ENCODE data around the gene PRPF40B. TPM values are rescaled to one million over a fixed set of nuclear protein-coding genes. Genes with fewer than 3 reads are reported as not detected.
A peak's percentile ranks its signal among the peaks of the same experiment; 100 is the strongest.

The PRPF40B gene
- total and polyA plus RNA-seq, 8 donors: 16.0 to 27.5 (median 23.5) TPM

- intact Hi-C loops (cut with DNase I): no loop called here
- Histone ChIP-seq H3K9me3 (no peaks in the 10 kb centered on the region), H3K4me3 (no peak overlapping the region), H3K36me3 (no peaks in the 10 kb centered on the region), H3K4me1 (peaks cover 6 to 35% of the 10 kb centered on the region in 2 donors), H3K27ac (no peak overlapping the region), H3K27me3 (no peaks in the 10 kb centered on the region)
- DNase-seq (no peak), ATAC-seq (no peak)
- no peak for TF ChIP-seq CTCF (IDR thresholded peaks at IDR 0.05)
Measured at GRCh38 chr12:49689237-49689636, 65.9 kb downstream of the PRPF40B start.

- Histone ChIP-seq H3K27ac (no peak overlapping the region), H3K27me3 (no peaks in the 10 kb centered on the region), H3K9me3 (no peaks in the 10 kb centered on the region), H3K4me3 (no peak overlapping the region), H3K4me1 (peaks cover 6 to 30% of the 10 kb centered on the region in 2 donors), H3K36me3 (no peaks in the 10 kb centered on the region)
- no peak for DNase-seq
- TF ChIP-seq CTCF (IDR thresholded peaks at IDR 0.05): no peak
- intact Hi-C loops (cut with DNase I): no loop called here
- ATAC-seq: peak; percentile 28
Measured at GRCh38 chr12:49689785-49690184, 66.4 kb downstream of the PRPF40B start.

- H3K27me3 ChIP-seq: no peaks in the 10 kb centered on the region
- no peak for DNase-seq
- no peak for ATAC-seq
- peaks cover 6 to 40% of the 10 kb centered on the region in 2 donors for H3K4me1 ChIP-seq
- no peak overlapping the region for H3K27ac ChIP-seq
- TF ChIP-seq CTCF (IDR thresholded peaks at IDR 0.05): no peak
- H3K36me3 ChIP-seq: no peaks in the 10 kb centered on the region
- H3K4me3 ChIP-seq: no peak overlapping the region
- intact Hi-C loops (cut with DNase I): no loop called here
- H3K9me3 ChIP-seq: no peaks in the 10 kb centered on the region
Measured at GRCh38 chr12:49692851-49693250, 69.5 kb downstream of the PRPF40B start.

GRCh38 chr12:49693931-49694444, 70.6 kb downstream of the PRPF40B start:
- Histone ChIP-seq H3K27me3 (no peaks in the 10 kb centered on the region), H3K9me3 (no peaks in the 10 kb centered on the region), H3K4me3 (no peak overlapping the region), H3K27ac (no peak overlapping the region), H3K4me1 (peaks cover 16 to 51% of the 10 kb centered on the region in 2 donors), H3K36me3 (no peaks in the 10 kb centered on the region)
- no peak for TF ChIP-seq CTCF (IDR thresholded peaks at IDR 0.05)
- ATAC-seq (no peak), DNase-seq (no peak)
- intact Hi-C loops (cut with DNase I): no loop called here

Other genes with a start within 250 kb of the PRPF40B start
- 1 to 10 TPM in 1 of 2 donors, under 1 TPM in 1; 0.15 to 2.4 TPM for gene KCNH3, start 84.5 kb upstream of the PRPF40B start, total RNA-seq
- 1 to 10 TPM; 1.0 to 1.8 (median 1.5) TPM for gene KCNH3, start 84.5 kb upstream of the PRPF40B start, polyA plus RNA-seq (ENCODE audit: insufficient read length in 6 of 6)
- 10 to 100 TPM; 40.5 to 51.6 TPM for gene MCRS1, start 55.4 kb upstream of the PRPF40B start, total RNA-seq
- 10 to 100 TPM; 46.4 to 65.2 (median 53.2) TPM for gene MCRS1, start 55.4 kb upstream of the PRPF40B start, polyA plus RNA-seq (ENCODE audit: insufficient read length in 6 of 6)
- gene FAM186B, start 17.9 kb upstream of the PRPF40B start, total RNA-seq: under 1 TPM; 0.20 to 0.42 TPM
- 1 to 10 TPM; 2.5 to 4.6 (median 3.5) TPM for gene FAM186B, start 17.9 kb upstream of the PRPF40B start, polyA plus RNA-seq (ENCODE audit: insufficient read length in 6 of 6)
- 10 to 100 TPM; 30.0 to 33.0 TPM for gene FMNL3, start 83.8 kb downstream of the PRPF40B start, total RNA-seq
- 10 to 100 TPM; 56.1 to 61.7 (median 59.0) TPM for gene FMNL3, start 83.8 kb downstream of the PRPF40B start, polyA plus RNA-seq (ENCODE audit: insufficient read length in 6 of 6)
- gene TMBIM6, start 118.0 kb downstream of the PRPF40B start, total RNA-seq: 100 to 1,000 TPM; 791 to 876 TPM
- gene TMBIM6, start 118.0 kb downstream of the PRPF40B start, polyA plus RNA-seq (ENCODE audit: insufficient read length in 6 of 6): 100 to 1,000 TPM; 422 to 526 (median 469) TPM
- 10 to 100 TPM; 28.2 to 29.9 TPM for gene NCKAP5L, start 204.9 kb downstream of the PRPF40B start, total RNA-seq
- gene NCKAP5L, start 204.9 kb downstream of the PRPF40B start, polyA plus RNA-seq (ENCODE audit: insufficient read length in 6 of 6): 10 to 100 TPM; 16.4 to 24.9 (median 19.7) TPM
- 1 to 10 TPM; 4.3 to 5.6 TPM for gene BCDIN3D, start 219.5 kb downstream of the PRPF40B start, total RNA-seq
- 1 to 10 TPM; 5.6 to 7.3 (median 5.9) TPM for gene BCDIN3D, start 219.5 kb downstream of the PRPF40B start, polyA plus RNA-seq (ENCODE audit: insufficient read length in 6 of 6)